A549 (cell line): ENCODE data around the gene RNF144A. TPM values are rescaled to one million over a fixed set of nuclear protein-coding genes. Genes with fewer than 3 reads are reported as not detected.

Source experiments
- ATAC-seq, 2 experiments: fragments of 200-7000 bp in 1 of 2; fragments of >200 bp in 1 of 2; cut with Nextera tagmentation in 1 of 2; cut with Tn5 transposase in 1 of 2; 3 replicates each; pipeline versions ENCODE4 v1.8.0 to v1.9.1; 2018 to 2020; ENCODE audit warnings: mild to moderate bottlenecking in 1 of 2, moderate library complexity in 1 of 2
- CTCF ChIA-PET: fragments of 300-600 bp; sonication (Branson Sonifier 250); formaldehyde crosslinking; extraction: SDS; loops from one replicate; lab custom pipeline; 2021; ENCODE audit warnings: antibody characterized with exemption, inconsistent platforms; lab: Yijun Ruan, JAX
- POLR2A ChIA-PET: fragments of 350-600 bp; formaldehyde crosslinking; extraction: SDS; loops from one replicate; lab custom pipeline; 2021; ENCODE audit warnings: antibody characterized with exemption, inconsistent platforms; lab: Yijun Ruan, JAX
- DNase-seq, 2 experiments: peaks; one replicate each; pipeline versions ENCODE4 v3.0.0 to v3.0.0-alpha.2; 2011 to 2016; ENCODE audit warnings: low read depth in 1 of 2, low spot score in 1 of 2
- FAIRE-seq: peaks from 2 replicates; lab custom pipeline; 2011; peaks lifted over from hg19 to GRCh38; lab: Jason Lieb, UNC
- H3K27ac ChIP-seq, 2 experiments: fragments of >200 bp; sonication (Bioruptor Twin); formaldehyde crosslinking; 3 replicates each; pipeline ENCODE4 v1.5.1; 2016 to 2017
- H3K4me1 ChIP-seq: fragments of >200 bp; sonication (Bioruptor Twin); formaldehyde crosslinking; 3 replicates; pipeline ENCODE4 v1.6.1; 2016
- H3K4me2 ChIP-seq: fragments of >200 bp; sonication (Bioruptor Twin); formaldehyde crosslinking; 3 replicates; pipeline ENCODE4 v1.6.1; 2016
- H3K4me3 ChIP-seq: fragments of >200 bp; sonication (Bioruptor Twin); formaldehyde crosslinking; 3 replicates; pipeline ENCODE4 v1.5.1; 2016
- H3K9me3 ChIP-seq: fragments of >200 bp; sonication (Bioruptor Twin); formaldehyde crosslinking; 3 replicates; pipeline ENCODE4 v1.6.1; 2016
- CBX8 ChIP-seq: fragments of 200-600 bp; sonication (generic); IDR thresholded peaks from 2 replicates; pipeline ENCODE4 v1.6.1; 2016
- CHD2 ChIP-seq: fragments of 150-350 bp; IDR thresholded peaks from 2 replicates; pipeline ENCODE4 v1.6.1; 2014; ENCODE audit warnings: low read length; ENCODE audit not compliant: partially characterized antibody
- E2F6 ChIP-seq: IDR thresholded peaks from 2 replicates; pipeline ENCODE4 v1.6.1; 2012; ENCODE audit warnings: low read depth, borderline replicate concordance
- EP300 ChIP-seq, 2 experiments: fragments of >200 bp; sonication (Bioruptor Twin); formaldehyde crosslinking; IDR thresholded peaks; 2 replicates in 1 of 2; 3 replicates in 1 of 2; pipeline ENCODE4 v1.6.1; 2016 to 2017
- FOSB ChIP-seq: fragments of 250-450 bp; sonication (Bioruptor Pico); IDR thresholded peaks from 2 replicates; pipeline ENCODE4 v1.5.0; 2020; ENCODE audit warnings: mild to moderate bottlenecking, moderate library complexity
- GATA3 ChIP-seq: IDR thresholded peaks from 2 replicates; pipeline ENCODE4 v1.6.1; 2012; ENCODE audit warnings: borderline replicate concordance
- HOXB5 ChIP-seq: fragments of 250-450 bp; sonication (Bioruptor Pico); IDR thresholded peaks from 2 replicates; pipeline ENCODE4 v1.5.0; 2020; ENCODE audit warnings: mild to moderate bottlenecking, moderate library complexity
- JUN ChIP-seq, 2 experiments: fragments of >200 bp; sonication (Bioruptor Twin); formaldehyde crosslinking; IDR thresholded peaks; 2 replicates in 1 of 2; 3 replicates in 1 of 2; pipeline ENCODE4 v1.6.1; 2016 to 2017
- JUNB ChIP-seq: fragments of >200 bp; sonication (Bioruptor Twin); formaldehyde crosslinking; IDR thresholded peaks from 2 replicates; pipeline ENCODE4 v1.6.1; 2016
- KDM1A ChIP-seq: fragments of 200-600 bp; sonication (generic); IDR thresholded peaks from 2 replicates; pipeline ENCODE4 v1.6.1; 2016; ENCODE audit warnings: low read depth, mild to moderate bottlenecking
- MAX ChIP-seq: IDR thresholded peaks from 2 replicates; pipeline ENCODE4 v1.6.1; 2012
- MAZ ChIP-seq: fragments of 150-350 bp; IDR thresholded peaks from 2 replicates; pipeline ENCODE4 v1.6.1; 2014; ENCODE audit warnings: antibody characterized with exemption, low read depth, low read length, borderline replicate concordance
- NFE2L2 ChIP-seq: fragments of 150-350 bp; conservative IDR thresholded peaks from 2 replicates; pipeline ENCODE4 v1.6.1; 2014; ENCODE audit warnings: low read length
- NPAS2 ChIP-seq: fragments of 250-450 bp; sonication (Bioruptor Pico); IDR thresholded peaks from 2 replicates; pipeline ENCODE4 v1.8.0; 2022; ENCODE audit warnings: mild to moderate bottlenecking, moderate library complexity, borderline replicate concordance
- PHF8 ChIP-seq: fragments of 200-600 bp; sonication (generic); IDR thresholded peaks from 2 replicates; pipeline ENCODE4 v1.6.1; 2016; ENCODE audit warnings: low read depth, mild to moderate bottlenecking, antibody characterized with exemption, moderate library complexity, borderline replicate concordance
- POLR2A ChIP-seq: IDR thresholded peaks from 2 replicates; pipeline ENCODE4 v1.6.1; 2012; ENCODE audit warnings: mild to moderate bottlenecking, low read length
- RAD21 ChIP-seq, 2 experiments: fragments of >200 bp in 1 of 2; sonication (Bioruptor Twin) in 1 of 2; formaldehyde crosslinking in 1 of 2; IDR thresholded peaks in 1 of 2; conservative IDR thresholded peaks in 1 of 2; 2 replicates in 1 of 2; 3 replicates in 1 of 2; pipeline ENCODE4 v1.6.1; 2012 to 2018; ENCODE audit warnings: inconsistent platforms in 1 of 2
- REST ChIP-seq: fragments of 200-600 bp; sonication (generic); IDR thresholded peaks from 2 replicates; pipeline ENCODE4 v1.6.1; 2016; ENCODE audit warnings: antibody characterized with exemption, mild to moderate bottlenecking, moderate library complexity
- RFX5 ChIP-seq: fragments of 450-650 bp; IDR thresholded peaks from 2 replicates; pipeline ENCODE4 v1.7.1; 2014; ENCODE audit warnings: antibody characterized with exemption, mild to moderate bottlenecking, moderate library complexity
- SMC3 ChIP-seq: fragments of >200 bp; sonication (Bioruptor Twin); formaldehyde crosslinking; IDR thresholded peaks from 3 replicates; pipeline ENCODE4 v1.6.1; 2018; ENCODE audit warnings: inconsistent platforms
- TP53 ChIP-seq: fragments of 250-450 bp; sonication (Bioruptor Pico); IDR thresholded peaks from 2 replicates; pipeline ENCODE4 v1.5.0; 2021; ENCODE audit warnings: mild to moderate bottlenecking, moderate library complexity
- WGBS: methylation state at CpG from one replicate; pipeline ENCODE4 v1.1.6; 2017; ENCODE audit errors: missing lambda C conversion rate; 5-methylcytosine and 5-hydroxymethylcytosine counted together
- polyA plus RNA-seq, 4 experiments: library from polyadenylated mRNA; depleted of rRNA in 3 of 4; stranded (reverse); fragments of >200 nt; fragmentation: RNase III in 1 of 4; extraction: RNeasy Plus Mini Kit Qiagen cat#74134 plus additional on column Dnase treatment in 1 of 4; gene quantifications; 2 replicates in 3 of 4; 3 replicates in 1 of 4; pipeline ENCODE4 v1.2.3, GENCODE V29; 2011 to 2017

Gene RNF144A
- polyA plus RNA-seq, 2 of the 4 experiments (the other 2 are of a cell fraction) = 4.4 to 9.6 TPM

- no peak for TF ChIP-seq PHF8
- TF ChIP-seq MAZ = no peak
These were observed 102.8 kb downstream of the RNF144A start (continued) for GRCh38 chr2:7020059-7020458.

- peaks cover 13% of the 10 kb centered on the region for H3K4me1 ChIP-seq
- no peak overlapping the region for H3K4me2 ChIP-seq
- CTCF ChIA-PET = no interaction called here
These were observed 103.3 kb downstream of the RNF144A start for GRCh38 chr2:7020468-7020867.

GRCh38 chr2:7020939-7021470 lies 103.8 kb downstream of the RNF144A start:
- POLR2A ChIA-PET = no interaction called here
- H3K27ac ChIP-seq = no peak overlapping the region
- peaks cover 13% of the 10 kb centered on the region for H3K4me1 ChIP-seq
- TF ChIP-seq CHD2 (no peak), HOXB5 (no peak), FOSB (CRISPR knock-in tag) (no peak)
- 86% methylated on average over 11 of the region's 11 CpGs for WGBS
- no peaks in the 10 kb centered on the region for H3K9me3 ChIP-seq
- FAIRE-seq = no peak
- no peak overlapping the region for H3K4me2 ChIP-seq
- no peak for DNase-seq
- CTCF ChIA-PET = interaction anchor here (0.5 to 1.4 kb wide), 3 partner anchors 13 to 877 kb away, joined by 3 to 4 read pairs (median 3); no protein-coding TSS in a partner anchor
- no peak overlapping the region for H3K4me3 ChIP-seq
- no peak for ATAC-seq

More at GRCh38 chr2:7020468-7020867, 103.3 kb downstream of the RNF144A start:
- TF ChIP-seq SMC3 (no peak), RAD21 (conservative IDR thresholded peaks at IDR 0.05 in 1 of 2, IDR thresholded peaks at IDR 0.05 in 1 of 2) (no peak), MAX (no peak), RFX5 (no peak), REST (no peak), CHD2 (no peak)
- H3K9me3 ChIP-seq = no peaks in the 10 kb centered on the region
- DNase-seq (no peak), ATAC-seq (no peak), FAIRE-seq (no peak)
- POLR2A ChIA-PET = no interaction called here
- WGBS = 80% methylated on average over 5 of the region's 8 CpGs
- no peak overlapping the region for H3K27ac ChIP-seq
- no peak overlapping the region for H3K4me3 ChIP-seq

GRCh38 chr2:7022492-7023385 lies 105.5 kb downstream of the RNF144A start:
- no peak overlapping the region for H3K27ac ChIP-seq
- FAIRE-seq (no peak), DNase-seq (no peak), ATAC-seq (no peak)
- peaks cover 13% of the 10 kb centered on the region for H3K4me1 ChIP-seq
- POLR2A ChIA-PET = no interaction called here
- TF ChIP-seq NFE2L2 (no peak), GATA3 (no peak), NPAS2 (no peak), EP300 (IDR thresholded peaks at IDR 0.05) (no peak), CBX8 (no peak), JUN (IDR thresholded peaks at IDR 0.05) (no peak), FOSB (CRISPR knock-in tag) (no peak), KDM1A (no peak), RFX5 (no peak), POLR2A (no peak), E2F6 (no peak), TP53 (CRISPR knock-in tag) (no peak), JUNB (no peak)
- 0 out of 3 replicates have a peak overlapping the region, but pooled peaks have one; percentile 39 for H3K4me2 ChIP-seq
- CTCF ChIA-PET = interaction anchor here (0.9 to 2.2 kb wide), 5 partner anchors 8 to 126 kb away, joined by 3 to 9 read pairs (median 4); no protein-coding TSS in a partner anchor
- 77% methylated on average over 11 of the region's 11 CpGs for WGBS
- no peaks in the 10 kb centered on the region for H3K9me3 ChIP-seq
- H3K4me3 ChIP-seq = no peak overlapping the region
